ENCODE data around the gene ZNF138. TPM values are rescaled to one million over a fixed set of nuclear protein-coding genes. Genes with fewer than 3 reads are reported as not detected.
"Not testable (repeated sequence)": the region's sequence is repeated elsewhere in the genome, so short reads cannot be mapped to it uniquely, and the experiment has no call there.

ZNF138 gene
- total RNA-seq, 1 donor from 2014 or later, result 7.5 TPM

- no peak for DNase-seq (ENCODE audit: low spot score)
Observed at GRCh38 chr7:64838691-64839090, 44.5 kb downstream of the ZNF138 start.

DNA sequence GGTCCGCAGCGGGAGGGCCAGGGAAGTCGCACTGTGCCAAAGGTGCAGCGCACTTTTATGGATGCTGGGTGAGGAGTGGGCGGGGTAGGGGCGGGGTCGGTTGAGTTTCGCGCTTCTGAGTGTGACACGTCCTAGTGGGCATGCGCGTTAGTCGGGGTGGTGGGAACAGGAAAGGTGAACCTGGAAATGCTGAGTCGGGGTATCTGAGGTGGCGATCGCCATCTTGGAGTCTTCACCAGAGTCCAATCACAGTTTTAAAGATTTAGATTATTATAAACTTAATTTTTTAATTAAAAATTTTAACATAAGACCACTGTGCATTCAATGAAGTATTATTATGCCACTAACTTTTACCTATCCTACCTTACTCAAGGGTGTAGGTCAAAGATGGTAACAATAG is 45.7 kb downstream of the ZNF138 start:
- DNase-seq (ENCODE audit: low spot score), result no peak

- no peak for DNase-seq (ENCODE audit: low spot score)
Observed at GRCh38 chr7:64849250-64849923, 55.2 kb downstream of the ZNF138 start.

- no peak for DNase-seq (ENCODE audit: low spot score)
Observed at GRCh38 chr7:64849924-64850499, 55.8 kb downstream of the ZNF138 start.

GRCh38 chr7:64853679-64854078 is 59.5 kb downstream of the ZNF138 start:
- DNase-seq (ENCODE audit: low spot score), result no peak

DNA sequence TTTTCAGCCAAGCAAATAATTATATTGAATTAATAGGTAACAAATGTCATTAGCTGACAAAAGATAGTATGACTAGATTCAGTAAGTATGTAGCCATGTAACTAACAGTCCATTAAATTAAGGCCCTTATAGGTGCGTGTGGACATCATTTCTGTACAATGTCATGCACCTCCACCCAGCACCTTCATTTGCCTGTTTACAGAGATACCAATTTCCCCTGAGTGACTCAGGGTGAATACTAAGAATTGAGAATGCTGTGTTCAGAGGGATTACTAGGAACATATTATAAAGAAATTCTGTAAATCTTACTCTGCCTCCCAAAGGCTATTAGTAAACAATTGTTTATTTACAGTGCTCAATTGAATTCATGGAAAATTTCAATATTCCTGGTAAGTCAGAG is 60.7 kb downstream of the ZNF138 start:
- DNase-seq (ENCODE audit: low spot score), result no peak

GRCh38 chr7:64863021-64863420 is 68.8 kb downstream of the ZNF138 start:
- peak; percentile 7 for DNase-seq (ENCODE audit: low spot score)

DNA sequence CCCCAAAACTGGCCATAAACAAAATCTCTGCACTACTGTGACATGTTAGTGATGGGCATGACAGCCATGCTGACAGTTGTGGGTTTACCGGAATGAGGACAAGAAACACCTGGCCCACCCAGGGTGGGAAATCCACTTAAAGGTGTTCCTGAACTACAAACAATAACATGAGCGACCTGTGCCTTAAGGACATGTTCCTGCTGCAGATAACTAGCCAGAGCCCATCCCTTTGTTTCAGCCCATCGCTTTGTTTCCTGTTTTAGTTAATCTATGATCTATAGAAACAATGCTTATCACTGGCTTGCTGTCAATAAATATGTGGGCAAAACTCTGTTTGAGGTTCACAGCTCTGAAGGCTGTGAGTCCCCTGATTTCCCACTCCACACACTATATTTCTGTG is 69.3 kb downstream of the ZNF138 start:
- DNase-seq (ENCODE audit: low spot score), result not testable (repeated sequence)

DNA sequence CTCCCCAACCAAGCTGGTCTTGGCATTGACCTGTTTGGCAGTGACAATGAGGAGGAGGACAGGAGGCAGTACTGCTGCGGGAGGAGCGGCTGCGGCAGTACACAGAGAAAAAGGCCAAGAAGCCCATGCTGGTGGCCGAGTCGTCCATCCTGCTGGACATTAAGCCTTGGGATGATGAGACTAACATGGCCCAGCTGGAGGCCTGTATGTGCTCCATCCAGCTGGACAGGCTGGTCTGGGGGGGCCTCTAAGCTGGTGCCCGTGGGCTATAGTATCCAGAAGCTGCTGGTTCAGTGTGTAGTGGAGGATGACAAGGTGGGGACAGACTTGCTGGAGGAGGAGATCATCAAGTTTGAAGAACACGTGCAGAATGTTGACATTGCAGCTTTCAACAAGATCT is 69.7 kb downstream of the ZNF138 start:
- no peak for DNase-seq (ENCODE audit: low spot score)

- DNase-seq (ENCODE audit: low spot score), result peak; percentile 7
Observed at GRCh38 chr7:64867863-64868440, 73.7 kb downstream of the ZNF138 start.

DNA sequence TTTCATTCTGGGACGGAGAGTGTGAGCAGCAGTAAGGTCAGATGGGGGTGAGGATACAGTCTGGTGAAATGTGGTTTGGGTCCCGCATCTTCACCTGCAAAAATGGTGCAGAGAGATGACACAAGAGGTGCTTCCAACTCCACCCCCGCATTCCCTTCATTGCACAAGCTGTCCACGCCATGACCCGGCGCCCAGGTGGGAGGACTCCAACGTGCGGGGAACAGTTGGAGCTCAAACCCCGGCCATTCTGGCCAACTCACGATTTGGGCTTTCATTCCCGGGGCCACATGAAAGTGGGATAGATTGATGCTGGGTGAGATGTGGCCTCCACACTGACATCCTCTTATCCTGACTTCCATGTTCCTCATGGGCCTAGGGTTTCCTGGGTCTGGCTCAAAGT is 74.3 kb downstream of the ZNF138 start:
- DNase-seq (ENCODE audit: low spot score), result peak; percentile 7

DNA sequence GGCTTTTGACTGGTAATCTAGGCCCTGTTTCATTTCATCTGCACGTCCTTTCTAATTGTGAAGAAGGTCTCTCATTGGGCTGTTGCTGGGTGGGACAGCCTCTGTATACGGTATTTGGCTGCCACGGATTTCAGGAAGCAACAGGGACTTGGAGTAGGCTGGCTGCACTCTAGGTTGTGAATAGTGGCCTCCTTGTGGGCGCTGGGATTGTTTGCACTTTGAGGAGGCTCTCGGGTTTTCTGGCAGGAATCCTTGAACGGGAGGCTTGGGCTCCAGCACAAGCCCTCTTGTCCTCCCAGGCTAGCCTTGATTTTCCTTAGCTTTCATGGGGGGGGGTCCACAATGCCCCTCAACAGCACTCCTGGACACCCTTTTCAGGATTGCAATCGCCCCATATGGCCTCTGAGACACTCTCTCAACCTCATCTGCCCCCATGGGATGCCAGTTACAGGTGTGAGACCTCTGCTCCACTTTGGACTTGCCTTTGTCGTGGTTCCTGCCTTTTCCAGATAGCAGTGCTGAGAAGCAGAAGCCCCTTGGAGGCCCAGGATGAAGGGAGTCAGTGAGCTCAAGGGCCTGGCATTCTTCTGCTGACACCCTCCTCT is 75.0 kb downstream of the ZNF138 start:
- DNase-seq (ENCODE audit: low spot score), result peak; percentile 7

- peak; percentile 6 for DNase-seq (ENCODE audit: low spot score)
Observed at GRCh38 chr7:64869912-64870562, 75.8 kb downstream of the ZNF138 start.

- no peak for DNase-seq (ENCODE audit: low spot score)
Observed at GRCh38 chr7:64870656-64871055, 76.4 kb downstream of the ZNF138 start.

GRCh38 chr7:64871761-64872160 is 77.5 kb downstream of the ZNF138 start:
- peak; percentile 6 for DNase-seq (ENCODE audit: low spot score)

DNA sequence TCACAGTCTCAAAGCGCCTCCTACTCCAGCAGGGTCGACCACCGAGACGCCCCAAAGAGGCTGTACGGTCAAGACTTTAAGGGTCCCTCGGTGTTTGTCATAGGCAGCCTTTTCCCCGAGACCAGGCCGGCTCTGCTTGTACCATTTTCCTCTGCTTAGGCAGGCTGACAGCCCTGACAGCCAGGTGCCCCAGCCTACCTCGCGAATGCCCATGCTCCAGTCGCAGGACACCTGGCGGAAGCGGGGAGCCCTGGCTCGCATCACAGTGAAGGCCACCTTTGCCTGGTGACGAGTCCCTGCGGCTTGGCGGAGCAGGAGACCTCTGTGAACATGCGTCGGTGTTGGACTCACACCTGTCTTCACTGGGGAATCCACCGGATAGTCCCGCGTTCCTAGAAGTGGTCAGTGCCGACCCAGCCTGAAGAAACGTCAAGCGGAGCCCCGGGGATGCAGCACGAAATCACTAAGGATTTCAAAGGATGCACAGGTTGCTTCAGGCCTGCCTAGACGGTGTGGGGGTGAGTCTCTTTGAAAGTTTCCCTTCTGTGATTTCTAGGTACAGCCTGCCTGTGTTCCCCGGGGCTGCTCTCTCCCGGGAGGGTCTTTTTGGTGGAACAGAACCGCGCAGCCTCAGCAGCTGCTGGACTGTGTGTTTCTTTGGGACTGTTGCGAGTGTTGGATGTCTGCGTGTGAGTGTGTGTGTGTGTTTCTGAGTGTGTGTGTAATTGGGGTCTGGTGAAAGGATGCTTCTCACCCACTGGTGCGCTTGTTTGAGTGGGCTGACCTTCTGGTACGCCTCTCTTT is 78.3 kb downstream of the ZNF138 start:
- DNase-seq (ENCODE audit: low spot score), result peak; percentile 8

GRCh38 chr7:64873155-64873500 is 78.9 kb downstream of the ZNF138 start:
- no peak for DNase-seq (ENCODE audit: low spot score)

GRCh38 chr7:64873517-64873916 is 79.3 kb downstream of the ZNF138 start:
- DNase-seq (ENCODE audit: low spot score), result no peak

- DNase-seq (ENCODE audit: low spot score), result no peak
Observed at GRCh38 chr7:64874114-64874513, 79.9 kb downstream of the ZNF138 start.

DNA sequence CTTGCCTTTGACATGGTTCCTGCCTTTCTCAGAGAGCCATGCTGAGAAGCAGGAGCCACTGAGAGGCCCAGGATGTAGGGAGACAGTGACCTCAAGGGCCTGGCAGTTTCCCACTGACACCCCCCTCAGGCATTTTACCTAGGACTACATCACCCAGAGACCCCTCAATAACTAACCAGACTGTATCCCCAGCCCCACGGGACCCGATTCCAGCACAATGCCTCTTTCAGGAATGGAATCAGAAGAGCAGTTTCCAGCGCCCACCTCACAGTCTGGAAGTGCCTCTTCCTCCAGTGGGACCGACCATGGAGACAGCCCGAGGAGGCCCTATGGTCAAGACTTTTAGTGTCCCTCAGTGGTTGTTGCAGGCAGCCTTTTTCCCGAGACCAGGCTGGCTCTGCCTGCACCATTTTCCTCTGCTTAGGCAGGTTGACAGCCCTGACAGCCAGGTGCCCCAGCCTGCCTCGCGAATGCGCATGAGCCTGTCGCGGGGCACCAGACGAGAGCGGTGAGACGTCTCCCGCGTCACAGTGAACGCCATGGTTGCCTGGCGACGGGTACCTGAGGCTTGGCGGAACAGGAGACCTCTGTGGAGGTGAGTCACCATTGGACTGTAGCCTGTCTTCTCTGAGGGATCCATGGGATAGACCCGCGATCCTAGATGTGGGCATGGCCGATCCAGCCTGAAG is 80.5 kb downstream of the ZNF138 start:
- DNase-seq (ENCODE audit: low spot score), result peak; percentile 6

DNA sequence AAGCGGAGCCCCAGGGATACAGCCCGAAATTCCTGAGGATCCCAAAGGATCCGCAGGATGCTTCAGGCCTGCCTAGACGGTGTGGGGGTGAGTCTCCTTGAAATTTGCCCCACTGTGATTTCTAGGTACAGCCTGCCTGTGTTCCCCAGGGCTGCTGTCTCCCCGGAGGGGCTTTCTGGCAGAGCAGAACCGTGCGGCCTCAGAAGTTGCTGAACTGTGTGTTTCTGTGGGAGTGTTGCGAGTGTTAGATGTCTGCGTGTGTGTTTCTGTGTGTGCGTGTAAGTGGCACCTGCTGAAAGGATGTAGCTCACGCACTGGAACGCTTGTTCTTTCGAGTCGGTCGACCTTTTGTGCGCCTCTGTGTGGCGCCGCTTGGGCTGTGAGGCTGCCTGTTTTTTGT is 81.0 kb downstream of the ZNF138 start:
- no peak for DNase-seq (ENCODE audit: low spot score)
